ENCODE measurements around the gene SYNGR3. TPM values are rescaled to one million over a fixed set of nuclear protein-coding genes. Genes with fewer than 3 reads are reported as not detected.
"Not testable (repeated sequence)": the region's sequence is repeated elsewhere in the genome, so short reads cannot be mapped to it uniquely, and the experiment has no call there.

Gene SYNGR3
- total RNA-seq, 2 donors from 2014 or later: 7.0 to 11.2 TPM

DNA sequence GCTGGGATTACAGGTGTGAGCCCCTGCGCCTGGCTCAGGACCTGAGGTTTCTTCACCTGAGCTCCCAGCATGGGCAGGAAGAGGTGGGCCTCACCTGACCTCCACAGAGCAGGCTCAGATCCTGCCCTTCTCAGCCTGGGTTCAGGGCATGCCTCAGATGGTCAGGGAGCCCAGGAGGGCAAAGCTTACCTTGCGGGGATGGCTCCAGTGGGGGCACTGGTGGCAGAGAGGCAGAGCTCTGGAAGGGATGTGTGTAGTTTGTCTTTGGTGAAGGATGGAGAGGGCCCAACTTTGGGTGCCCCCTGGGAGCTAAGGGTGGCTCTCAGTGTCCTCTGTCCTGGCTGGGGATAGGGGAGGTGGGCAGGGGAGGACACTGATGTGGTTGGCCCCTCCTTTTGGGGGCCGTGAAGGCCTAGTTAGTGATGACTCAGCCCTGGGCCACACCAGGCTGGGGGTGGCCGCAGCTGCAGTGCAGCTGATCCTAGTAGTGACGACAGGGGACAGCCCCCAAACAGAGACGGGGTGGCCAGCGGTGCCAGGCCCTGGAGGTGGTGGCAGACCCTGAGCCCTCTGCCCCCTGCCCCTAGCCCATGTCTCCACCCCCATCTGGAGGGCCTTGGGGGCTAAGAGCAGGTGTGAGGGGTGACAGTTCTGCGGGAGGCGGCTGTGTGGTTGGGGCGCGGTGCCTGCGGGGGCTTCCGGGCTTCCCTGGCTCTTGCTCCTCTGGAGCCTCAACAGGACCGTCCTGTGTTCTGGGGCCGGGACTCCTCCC is 42.7 kb downstream of the SYNGR3 start:
- no peak overlapping the region for H3K4me3 ChIP-seq (ENCODE audit: low read length)
- no peaks in the 10 kb centered on the region for H3K9me3 Mint-ChIP-seq
- TF ChIP-seq, protein P1, sequence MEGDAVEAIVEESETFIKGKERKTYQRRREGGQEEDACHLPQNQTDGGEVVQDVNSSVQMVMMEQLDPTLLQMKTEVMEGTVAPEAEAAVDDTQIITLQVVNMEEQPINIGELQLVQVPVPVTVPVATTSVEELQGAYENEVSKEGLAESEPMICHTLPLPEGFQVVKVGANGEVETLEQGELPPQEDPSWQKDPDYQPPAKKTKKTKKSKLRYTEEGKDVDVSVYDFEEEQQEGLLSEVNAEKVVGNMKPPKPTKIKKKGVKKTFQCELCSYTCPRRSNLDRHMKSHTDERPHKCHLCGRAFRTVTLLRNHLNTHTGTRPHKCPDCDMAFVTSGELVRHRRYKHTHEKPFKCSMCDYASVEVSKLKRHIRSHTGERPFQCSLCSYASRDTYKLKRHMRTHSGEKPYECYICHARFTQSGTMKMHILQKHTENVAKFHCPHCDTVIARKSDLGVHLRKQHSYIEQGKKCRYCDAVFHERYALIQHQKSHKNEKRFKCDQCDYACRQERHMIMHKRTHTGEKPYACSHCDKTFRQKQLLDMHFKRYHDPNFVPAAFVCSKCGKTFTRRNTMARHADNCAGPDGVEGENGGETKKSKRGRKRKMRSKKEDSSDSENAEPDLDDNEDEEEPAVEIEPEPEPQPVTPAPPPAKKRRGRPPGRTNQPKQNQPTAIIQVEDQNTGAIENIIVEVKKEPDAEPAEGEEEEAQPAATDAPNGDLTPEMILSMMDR (conservative IDR thresholded peaks at IDR 0.05): no peak
- peaks cover 3% of the 10 kb centered on the region for H3K4me1 Mint-ChIP-seq
- WGBS, 2 experiments (ENCODE audit: insufficient coverage in 1 of 2, insufficient read length in 1 of 2): 89 to 91% methylated on average over 4 to 15 of the region's 15 CpGs
- H3K9ac ChIP-seq (ENCODE audit: extremely low read depth, low read length, poor library complexity, severe bottlenecking): no peak overlapping the region
- H3K27ac Mint-ChIP-seq: peak overlapping the region; percentile 84
- H3K36me3 Mint-ChIP-seq (ENCODE audit: low read depth): peaks cover 1% of the 10 kb centered on the region
- peaks cover 5% of the 10 kb centered on the region for H3K36me3 ChIP-seq (ENCODE audit: control insufficient read depth, insufficient read depth, low read length)
- H3K9me3 ChIP-seq (ENCODE audit: control insufficient read depth, low read length): no peaks in the 10 kb centered on the region
- H3K27me3 ChIP-seq (ENCODE audit: control insufficient read depth, insufficient read depth, low read length, poor library complexity, severe bottlenecking): no peaks in the 10 kb centered on the region
- peaks cover 13% of the 10 kb centered on the region for H3K27me3 Mint-ChIP-seq (ENCODE audit: insufficient read depth)
- H3K4me3 Mint-ChIP-seq: no peak overlapping the region
- DNase-seq: no peak
- H3K4me1 ChIP-seq (ENCODE audit: control insufficient read depth, insufficient read depth, low read length): peaks cover 3% of the 10 kb centered on the region
- H3K27ac ChIP-seq (ENCODE audit: low read depth, low read length): no peak overlapping the region

DNA sequence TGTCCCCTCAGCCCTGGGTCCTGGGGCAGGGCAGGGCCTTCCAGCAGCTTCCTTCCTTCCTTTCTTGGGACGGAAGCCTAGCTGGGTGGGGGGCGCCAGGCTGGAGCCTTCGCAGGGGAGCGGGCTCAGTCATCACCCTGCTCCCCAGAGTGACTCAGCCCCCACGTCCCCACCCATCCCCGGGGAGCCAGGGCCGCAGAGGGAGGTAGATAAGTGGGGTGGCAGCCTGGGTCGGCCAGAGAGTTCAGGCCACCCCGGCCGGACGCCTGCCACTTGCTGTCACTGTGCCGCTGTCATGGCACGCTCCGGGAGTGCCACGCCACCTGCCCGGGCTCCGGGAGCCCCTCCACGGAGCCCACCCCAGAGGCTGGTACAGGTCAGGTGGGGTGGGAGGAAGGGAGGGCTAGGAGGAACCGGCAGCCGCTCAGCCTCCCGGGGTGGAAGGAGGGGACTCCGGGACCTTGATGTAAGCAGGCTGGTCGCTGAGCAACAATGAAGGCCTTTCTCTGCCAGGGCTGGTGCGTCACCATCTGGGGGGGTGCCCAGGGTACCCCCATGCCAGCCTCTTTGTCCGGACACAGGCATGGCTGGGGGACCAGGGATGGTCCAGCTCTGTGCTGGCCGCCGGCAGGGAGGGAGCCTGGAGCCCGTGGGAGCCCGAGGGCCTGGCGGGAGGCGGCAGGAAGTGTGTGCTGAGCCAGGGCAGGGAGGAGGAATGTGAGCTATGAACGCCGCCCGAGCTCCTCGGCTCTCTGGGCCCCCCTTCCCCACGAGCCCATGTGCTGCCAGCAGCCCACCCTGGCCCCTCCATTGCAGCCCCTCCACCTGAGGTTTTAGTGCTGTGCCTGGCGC is 43.5 kb downstream of the SYNGR3 start:
- Histone ChIP-seq H3K36me3 (ENCODE audit: control insufficient read depth, insufficient read depth, low read length) (peaks cover 5% of the 10 kb centered on the region), H3K9ac (ENCODE audit: extremely low read depth, low read length, poor library complexity, severe bottlenecking) (no peak overlapping the region), H3K27ac (ENCODE audit: low read depth, low read length) (peak overlapping the region; percentile 66), H3K4me3 (ENCODE audit: low read length) (no peak overlapping the region), H3K27me3 (ENCODE audit: control insufficient read depth, insufficient read depth, low read length, poor library complexity, severe bottlenecking) (no peaks in the 10 kb centered on the region), H3K9me3 (ENCODE audit: control insufficient read depth, low read length) (no peaks in the 10 kb centered on the region), H3K4me1 (ENCODE audit: control insufficient read depth, insufficient read depth, low read length) (no peaks in the 10 kb centered on the region)
- peak; percentile 68 for DNase-seq
- no peaks in the 10 kb centered on the region for H3K9me3 Mint-ChIP-seq
- 55 to 83% methylated on average over 5 to 37 of the region's 37 CpGs for WGBS, 2 experiments (ENCODE audit: insufficient coverage in 1 of 2, insufficient read length in 1 of 2)
- peaks cover 2% of the 10 kb centered on the region for H3K36me3 Mint-ChIP-seq (ENCODE audit: low read depth)
- no peak overlapping the region for H3K4me3 Mint-ChIP-seq
- H3K27ac Mint-ChIP-seq: no peak overlapping the region
- H3K4me1 Mint-ChIP-seq: no peaks in the 10 kb centered on the region
- H3K27me3 Mint-ChIP-seq (ENCODE audit: insufficient read depth): peaks cover 5% of the 10 kb centered on the region
- TF ChIP-seq, protein P1 (conservative IDR thresholded peaks at IDR 0.05): no peak

DNA sequence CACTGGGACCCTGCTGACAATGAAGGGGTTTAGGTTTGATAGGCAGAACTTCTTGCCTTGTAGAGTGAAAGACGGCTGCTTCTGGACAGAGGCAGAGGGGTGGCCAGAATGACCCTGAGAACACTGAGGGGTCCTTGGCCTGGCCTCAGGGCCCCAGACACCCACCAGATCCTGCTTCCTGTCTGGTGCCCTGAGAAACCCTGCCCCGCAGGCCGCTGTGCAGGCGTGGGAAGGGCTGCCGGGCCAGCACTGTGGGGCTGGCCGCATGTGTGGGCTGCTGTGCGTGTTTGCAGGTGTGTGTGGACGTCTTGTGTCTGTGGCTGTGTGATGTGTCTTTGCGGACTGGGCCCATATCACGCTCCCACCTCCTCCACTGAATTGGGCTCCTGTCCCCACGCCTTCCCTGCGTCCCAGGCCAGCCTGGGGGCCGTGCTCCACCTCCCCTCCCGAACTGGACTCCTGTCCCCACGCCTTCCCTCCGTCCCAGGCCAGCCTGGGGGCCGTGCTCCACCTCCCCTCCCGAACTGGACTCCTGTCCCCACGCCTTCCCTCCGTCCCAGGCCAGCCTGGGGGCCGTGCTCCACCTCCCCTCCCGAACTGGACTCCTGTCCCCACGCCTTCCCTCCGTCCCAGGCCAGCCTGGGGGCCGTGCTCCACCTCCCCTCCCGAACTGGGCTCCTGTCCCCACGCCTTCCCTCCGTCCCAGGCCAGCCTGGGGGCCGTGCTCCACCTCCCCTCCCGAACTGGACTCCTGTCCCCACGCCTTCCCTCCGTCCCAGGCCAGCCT is 44.3 kb downstream of the SYNGR3 start:
- not testable (repeated sequence) for DNase-seq; H3K27me3 ChIP-seq (ENCODE audit: control insufficient read depth, insufficient read depth, low read length, poor library complexity, severe bottlenecking); H3K4me3 ChIP-seq (ENCODE audit: low read length); H3K4me1 Mint-ChIP-seq; H3K9me3 ChIP-seq (ENCODE audit: control insufficient read depth, low read length); H3K9me3 Mint-ChIP-seq; H3K27me3 Mint-ChIP-seq (ENCODE audit: insufficient read depth); H3K4me3 Mint-ChIP-seq; H3K36me3 ChIP-seq (ENCODE audit: control insufficient read depth, insufficient read depth, low read length); H3K36me3 Mint-ChIP-seq (ENCODE audit: low read depth); H3K9ac ChIP-seq (ENCODE audit: extremely low read depth, low read length, poor library complexity, severe bottlenecking); H3K27ac Mint-ChIP-seq; H3K4me1 ChIP-seq (ENCODE audit: control insufficient read depth, insufficient read depth, low read length)
- 81 to 95% methylated on average over 4 to 10 of the region's 32 CpGs for WGBS, 2 experiments (ENCODE audit: insufficient coverage in 1 of 2, insufficient read length in 1 of 2)
- peak overlapping the region; percentile 66 for H3K27ac ChIP-seq (ENCODE audit: low read depth, low read length)
